Measurements from ENCODE around the gene COL27A1.

The COL27A1 gene

GRCh38 chr9:114272739-114273431, 117.5 kb downstream of the COL27A1 start:
- DNase-seq (ENCODE audit: low spot score) = no peak

- no peak for DNase-seq (ENCODE audit: low spot score)
Measured at GRCh38 chr9:114273461-114273881, 118.1 kb downstream of the COL27A1 start.

- DNase-seq (ENCODE audit: low spot score) = no peak
Measured at GRCh38 chr9:114274217-114274616, 118.9 kb downstream of the COL27A1 start.

GRCh38 chr9:114275246-114276004, 120.1 kb downstream of the COL27A1 start:
- DNase-seq (ENCODE audit: low spot score) = no peak

GRCh38 chr9:114276908-114277821, 121.8 kb downstream of the COL27A1 start:
- no peak for DNase-seq (ENCODE audit: low spot score)

DNA sequence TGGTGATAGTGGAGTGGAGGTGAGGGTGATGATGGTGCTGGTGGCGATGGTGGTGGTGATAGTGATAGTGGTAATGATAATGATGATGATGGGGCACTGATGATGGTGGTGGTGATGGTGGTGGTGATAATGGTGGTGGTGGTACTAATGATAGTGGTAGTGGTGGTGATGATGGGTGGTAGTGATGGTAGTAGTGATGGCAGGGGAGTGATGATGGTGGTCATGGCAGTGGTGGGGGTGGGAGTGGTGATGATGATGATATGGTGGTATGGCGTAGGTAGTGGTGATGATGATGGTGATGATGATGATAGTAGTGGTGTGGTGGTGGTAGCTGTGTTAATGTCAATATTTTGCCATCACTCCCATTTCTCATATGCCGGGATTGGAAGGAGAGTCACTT, 123.0 kb downstream of the COL27A1 start:
- no peak for DNase-seq (ENCODE audit: low spot score)

DNA sequence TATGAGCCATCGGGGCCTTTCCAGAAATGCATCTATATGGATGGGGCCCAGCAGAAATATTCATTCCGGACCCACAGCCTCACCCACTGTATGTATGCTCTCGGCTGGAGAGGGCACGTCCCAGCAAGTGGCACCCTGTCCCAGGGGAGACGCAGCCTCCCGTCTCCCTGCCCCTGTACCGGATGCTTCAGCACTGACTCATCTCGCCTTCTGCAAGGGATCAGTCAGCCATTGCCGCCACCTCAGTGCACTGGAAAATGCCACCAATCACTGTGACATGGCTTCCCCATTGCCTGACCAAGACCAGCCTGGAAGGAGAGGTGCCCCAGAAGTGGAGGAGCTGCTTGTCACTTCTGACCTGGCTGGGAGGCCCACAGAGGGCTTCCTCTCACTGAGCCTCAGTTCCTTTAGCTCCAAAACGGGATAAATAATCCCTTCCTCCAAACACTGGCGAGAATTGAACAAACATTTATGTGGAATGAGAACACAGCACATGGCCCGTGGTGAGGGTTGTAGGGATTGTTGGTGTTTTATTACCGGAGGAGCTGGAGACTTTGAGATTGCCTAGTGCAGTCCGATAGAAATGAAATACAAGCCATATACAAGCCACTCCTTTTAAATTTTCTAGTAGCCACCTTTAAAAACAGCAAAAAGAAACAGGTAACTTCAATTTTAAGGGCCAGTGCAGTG, 123.7 kb downstream of the COL27A1 start:
- DNase-seq (ENCODE audit: low spot score) = no peak

GRCh38 chr9:114279693-114280092, 124.4 kb downstream of the COL27A1 start:
- DNase-seq (ENCODE audit: low spot score) = no peak

DNA sequence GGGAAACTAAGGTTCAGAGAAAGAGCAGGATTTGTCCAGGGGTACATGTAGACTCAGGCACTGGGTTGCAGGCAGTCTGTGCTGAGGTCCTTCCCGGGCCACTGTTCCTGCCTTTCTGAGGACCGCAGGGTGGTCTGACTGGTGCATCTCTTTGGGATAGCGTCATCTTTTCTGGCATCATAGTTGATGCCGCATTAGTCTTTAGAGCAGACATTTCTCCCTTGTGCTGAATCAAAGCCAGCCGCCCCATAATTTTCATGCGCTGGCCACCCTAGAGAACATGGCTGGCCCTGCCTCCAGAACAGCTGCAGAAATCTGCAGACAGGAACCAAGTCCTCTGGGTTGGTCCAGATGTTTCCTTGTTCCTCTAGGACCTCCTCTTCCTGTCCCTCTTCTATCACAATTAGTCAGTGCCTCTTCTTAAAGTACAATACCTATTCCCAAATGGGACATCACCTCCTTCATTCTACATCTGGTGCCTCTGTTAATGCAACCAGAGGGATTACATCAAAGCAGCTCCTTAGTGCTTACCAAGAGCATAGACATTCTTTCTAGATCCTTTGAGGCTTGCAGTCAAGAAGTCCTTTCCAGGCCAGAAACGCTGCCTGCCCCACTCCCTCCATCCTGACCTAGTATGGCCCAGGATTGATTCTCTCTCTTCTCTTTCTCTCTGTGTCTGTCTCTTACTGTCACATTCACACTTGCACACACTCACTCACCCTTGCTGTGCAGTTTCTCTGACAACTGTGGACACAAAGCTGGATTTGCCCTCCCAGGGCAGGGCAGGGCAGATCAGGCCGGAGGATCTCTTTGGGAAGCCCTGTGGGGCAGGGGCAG, 125.5 kb downstream of the COL27A1 start:
- DNase-seq (ENCODE audit: low spot score) = no peak

DNA sequence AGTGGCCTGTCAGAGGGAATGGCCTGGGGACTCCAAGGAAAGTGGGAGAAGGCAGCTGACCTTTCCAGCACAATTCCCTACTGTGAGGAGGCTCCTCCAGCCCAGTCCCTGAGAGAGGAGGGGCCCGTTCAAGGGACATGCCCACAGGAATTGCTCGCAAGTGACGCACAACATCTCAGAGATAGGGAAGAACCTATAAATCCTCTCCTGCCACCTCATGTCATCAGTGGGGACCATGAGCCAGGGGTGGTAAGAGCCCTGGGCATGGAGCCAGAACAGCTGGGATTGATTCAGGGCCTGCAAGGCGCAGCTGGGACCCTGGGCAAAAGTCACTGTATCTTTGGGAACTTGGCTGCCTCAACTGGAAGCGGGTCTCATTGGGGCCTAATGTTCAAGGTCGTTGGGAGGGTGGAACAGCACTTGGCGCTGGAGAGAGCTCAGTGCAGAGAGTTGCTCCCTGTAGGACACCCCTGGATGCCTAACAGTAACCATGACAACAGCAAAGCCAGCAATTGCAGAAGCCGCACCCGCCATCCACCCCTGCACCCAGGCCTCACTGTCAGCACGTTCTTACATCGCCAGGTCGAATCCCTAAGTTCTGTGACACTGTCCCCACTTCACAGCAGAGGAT, 126.3 kb downstream of the COL27A1 start:
- DNase-seq (ENCODE audit: low spot score) = no peak

DNA sequence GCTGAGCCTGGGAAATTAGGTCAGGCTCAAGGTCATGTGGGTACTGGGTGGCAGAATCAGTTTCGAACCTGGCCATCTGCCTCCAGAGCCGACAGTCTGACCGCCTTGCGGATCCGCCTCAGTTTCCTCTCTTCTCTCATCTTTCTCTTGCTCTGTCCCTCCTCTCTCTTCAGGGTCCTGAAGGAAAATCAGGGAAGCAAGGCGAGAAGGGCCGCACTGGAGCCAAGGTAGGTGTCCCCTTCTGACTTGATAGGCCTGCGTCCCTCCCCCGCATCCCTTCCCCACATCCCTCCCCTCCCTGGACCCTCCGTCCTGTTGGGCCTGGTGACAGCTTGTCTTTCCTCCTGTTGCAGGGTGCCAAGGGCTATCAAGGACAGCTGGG, 126.8 kb downstream of the COL27A1 start:
- no peak for DNase-seq (ENCODE audit: low spot score)

DNA sequence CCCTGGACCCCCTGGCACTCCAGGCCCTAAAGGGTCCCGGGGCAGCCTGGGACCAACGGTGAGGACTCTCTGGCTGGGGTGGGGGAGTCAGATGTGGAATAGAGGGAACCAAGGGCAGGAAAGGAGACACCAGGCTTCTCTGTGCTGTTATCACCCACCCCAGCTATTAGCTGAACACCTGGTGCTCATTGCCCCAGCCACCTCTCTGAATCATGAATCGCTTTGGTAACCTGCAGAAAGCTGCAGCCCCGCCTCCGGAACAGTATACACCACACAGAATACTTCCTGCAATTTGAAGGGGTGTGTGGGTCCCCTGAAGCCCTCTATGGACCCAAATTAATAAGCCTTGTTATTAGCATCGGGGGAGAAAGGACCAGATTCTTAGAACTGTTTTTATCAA, 127.2 kb downstream of the COL27A1 start:
- DNase-seq (ENCODE audit: low spot score) = no peak

- no peak for DNase-seq (ENCODE audit: low spot score)
Measured at GRCh38 chr9:114282926-114283325, 127.6 kb downstream of the COL27A1 start.

DNA sequence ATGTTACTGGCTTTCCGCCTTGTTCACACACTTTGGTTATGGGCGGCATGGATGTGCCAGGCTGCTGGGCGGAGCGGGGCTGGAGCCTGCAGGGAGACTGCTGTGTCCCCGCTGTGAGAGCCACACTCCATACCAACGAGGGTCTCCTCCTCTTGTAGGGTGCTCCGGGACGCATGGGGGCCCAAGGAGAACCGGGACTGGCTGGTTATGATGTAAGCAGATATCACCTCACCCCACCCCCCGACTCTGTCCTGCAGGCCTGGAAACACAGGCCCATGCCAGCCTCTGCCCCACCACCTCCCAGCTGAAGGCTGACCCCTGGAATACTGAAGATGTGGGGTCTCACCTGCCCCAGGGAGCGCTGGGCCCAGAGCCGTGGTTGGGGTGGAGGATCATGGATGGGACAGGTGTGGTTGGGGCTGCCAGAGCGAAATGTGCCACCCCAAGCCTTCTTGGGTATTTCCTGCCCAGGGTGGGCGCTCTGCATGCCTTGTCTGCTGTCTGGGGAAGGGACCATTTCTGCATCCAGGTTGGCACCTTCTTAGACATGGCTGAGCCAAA, 128.3 kb downstream of the COL27A1 start:
- no peak for DNase-seq (ENCODE audit: low spot score)

DNA sequence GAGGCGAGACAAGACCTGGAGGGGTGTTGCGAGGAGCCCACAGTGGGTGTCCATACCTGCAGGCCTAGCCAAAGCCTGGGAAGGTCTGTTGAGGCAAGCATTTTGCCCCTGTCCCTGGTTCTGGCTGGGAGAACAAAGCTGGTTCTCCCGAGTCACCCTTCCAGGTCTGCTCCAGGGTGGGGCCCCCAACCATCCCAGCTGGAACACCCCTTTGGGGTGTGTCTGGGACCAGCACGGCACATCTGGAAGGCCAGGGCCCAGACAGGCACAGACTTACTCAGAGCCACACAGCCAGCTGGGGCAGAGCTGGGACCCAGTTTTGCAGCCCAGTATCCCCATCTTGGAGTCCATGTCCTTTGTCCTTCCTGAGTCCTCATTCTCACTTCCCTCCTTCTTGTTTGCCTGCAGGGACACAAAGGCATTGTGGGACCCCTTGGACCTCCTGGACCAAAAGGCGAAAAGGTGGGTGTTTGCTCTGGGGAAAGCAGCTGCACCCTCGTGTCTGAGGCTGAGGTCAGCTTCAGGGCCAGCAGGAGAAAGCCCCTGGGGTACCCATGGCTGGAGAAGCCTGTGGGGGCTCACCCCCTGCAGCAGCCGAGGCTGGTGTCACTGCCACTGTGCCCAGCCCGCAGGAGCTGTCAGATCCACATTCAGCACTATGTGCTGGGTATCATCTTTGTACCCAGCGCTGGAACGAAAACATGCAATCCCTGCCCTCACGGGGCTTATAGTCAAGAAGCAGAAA, 129.2 kb downstream of the COL27A1 start:
- DNase-seq (ENCODE audit: low spot score) = no peak

- DNase-seq (ENCODE audit: low spot score) = no peak
Measured at GRCh38 chr9:114285166-114285867, 130.0 kb downstream of the COL27A1 start.

- DNase-seq (ENCODE audit: low spot score) = no peak
Measured at GRCh38 chr9:114286146-114286679, 130.9 kb downstream of the COL27A1 start.

DNA sequence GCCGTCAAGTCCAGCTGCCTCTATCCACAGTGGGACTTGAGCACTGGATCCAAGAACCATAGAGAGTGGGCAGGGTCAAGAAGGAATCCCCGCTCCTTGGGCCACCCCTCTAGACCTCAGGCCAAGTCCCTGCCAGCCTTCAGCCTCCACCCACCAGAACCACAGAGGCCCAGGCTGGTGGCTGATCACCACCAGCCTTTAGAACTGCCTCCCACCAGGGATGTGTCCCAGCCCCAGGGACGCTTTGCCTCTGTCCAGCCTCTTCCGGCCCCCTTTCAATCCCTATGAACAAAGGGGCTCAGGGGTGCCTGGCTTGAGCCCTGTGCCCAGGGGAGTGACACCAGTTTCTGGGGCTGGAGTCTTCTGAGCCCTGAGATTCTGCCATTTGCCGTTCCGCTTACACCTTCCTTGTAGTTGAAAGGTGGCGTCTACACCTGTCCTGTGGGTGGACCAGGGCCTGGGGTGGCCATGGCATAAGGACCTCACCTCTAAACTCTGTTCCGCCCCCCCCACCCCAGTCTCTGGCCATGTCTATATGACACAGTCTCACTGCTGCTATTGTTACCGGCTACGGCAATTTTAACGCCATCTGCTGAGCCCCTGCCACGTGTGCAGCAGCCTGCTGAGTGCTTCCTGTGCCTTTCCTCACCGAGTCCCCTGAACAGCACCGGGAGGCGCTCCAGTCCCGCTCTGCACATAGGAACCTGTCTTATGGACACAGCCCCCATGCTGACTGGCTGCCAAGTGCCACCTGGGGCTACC, 131.8 kb downstream of the COL27A1 start:
- no peak for DNase-seq (ENCODE audit: low spot score)
